Right lobe of liver (tissue), 4 donors: ENCODE measurements around the gene WDR35.

ENCODE experiments used
- CTCF ChIP-seq, 4 donors: fragments of 200-600 bp in 3 of 4; fragments of 450-650 bp in 1 of 4; IDR thresholded peaks; one replicate each; pipeline versions ENCODE4 v1.5.1 to v1.8.0; 2016 to 2022; ENCODE audit warnings: antibody characterized with exemption in 4 of 4, mild to moderate bottlenecking in 2 of 4
- POLR2A ChIP-seq: fragments of 450-650 bp; IDR thresholded peaks from one replicate; pipeline ENCODE4 v1.6.1; 2017; ENCODE audit warnings: antibody characterized with exemption, mild to moderate bottlenecking
- donor health status: DM: no; HTN: no; CAD: no.
- donor health status: DM: no; HTN: no; CAD: no.
- donor health status: DM: no; HTN: yes; CAD: no.

- no peak for TF ChIP-seq CTCF (IDR thresholded peaks at IDR 0.05)
- TF ChIP-seq POLR2A = no peak
Observed at GRCh38 chr2:19988600-19988999, 1.3 kb downstream of the WDR35 start.
